Kidney (tissue), 14 donors: Measurements from ENCODE around the gene ELAVL2. TPM values are rescaled to one million over a fixed set of nuclear protein-coding genes. Genes with fewer than 3 reads are reported as not detected.

Experiments used
- DNase-seq, 5 donors: peaks; one replicate each; pipeline ENCODE4 v3.0.0-alpha.2; 2013 to 2020
- FAIRE-seq: peaks from 2 replicates; lab custom pipeline; 2012; peaks lifted over from hg19 to GRCh38; lab: Jason Lieb, UNC
- H3K27ac ChIP-seq, 2 donors: one replicate each; pipeline ENCODE4 v1.7.0; 2013; ENCODE audit warnings: low read depth in 2 of 2, low read length in 2 of 2, inconsistent platforms in 1 of 2
- H3K27me3 ChIP-seq: one replicate; pipeline ENCODE4 v1.7.1; 2013; ENCODE audit warnings: low read length, inconsistent platforms; ENCODE audit not compliant: control insufficient read depth, insufficient read depth
- H3K36me3 ChIP-seq, 3 donors: one replicate each; pipeline versions ENCODE4 v1.7.0 to v1.7.1; 2013; ENCODE audit warnings: low read length in 3 of 3, control low read depth in 1 of 3, inconsistent platforms in 1 of 3; ENCODE audit not compliant: insufficient read depth in 3 of 3, control insufficient read depth in 2 of 3
- H3K4me1 ChIP-seq, 3 donors: one replicate each; pipeline versions ENCODE4 v1.7.0 to v1.7.1; 2013; ENCODE audit warnings: low read length in 3 of 3, inconsistent platforms in 1 of 3, low read depth in 1 of 3; ENCODE audit not compliant: control insufficient read depth in 2 of 3, insufficient read depth in 2 of 3
- H3K4me3 ChIP-seq, 3 donors: one replicate each; pipeline versions ENCODE4 v1.7.0 to v1.8.1; 2013; ENCODE audit warnings: low read length in 3 of 3, control low read depth in 1 of 3, inconsistent platforms in 1 of 3
- H3K9ac ChIP-seq, 3 donors: one replicate each; pipeline versions ENCODE4 v1.7.0 to v1.7.1; 2013; ENCODE audit warnings: low read length in 3 of 3, control low read depth in 1 of 3, inconsistent platforms in 1 of 3
- H3K9me3 ChIP-seq, 3 donors: one replicate each; pipeline versions ENCODE4 v1.7.0 to v1.7.1; 2013; ENCODE audit warnings: low read length in 3 of 3, control low read depth in 1 of 3, inconsistent platforms in 1 of 3; ENCODE audit not compliant: control insufficient read depth in 2 of 3, insufficient read depth in 1 of 3
- CTCF ChIP-seq: IDR thresholded peaks from 3 replicates; pipeline ENCODE4 v1.5.1; 2012; ENCODE audit warnings: mild to moderate bottlenecking, moderate library complexity, borderline replicate concordance; ENCODE audit not compliant: insufficient read depth; ENCODE audit errors: extremely low read depth
- intact Hi-C: fragments of 100-400 bp; cut with DNase I; formaldehyde crosslinking; loops from one replicate; pipeline ENCODE4 v1.11.1; 2022
- polyA plus RNA-seq: library from polyadenylated mRNA; stranded (reverse); fragments of 350-450 nt; fragmentation: Illumina TruSeq; extraction: RNeasy Lipid Tissue Mini Kit (QIAGEN cat#74804); gene quantifications from one replicate; pipeline ENCODE4 v1.2.3, GENCODE V29; 2014; ENCODE audit warnings: low read depth, low replicate concordance; ENCODE audit not compliant: insufficient read depth
- total RNA-seq: library from RNA; stranded (reverse); fragmentation: NEBNext Ultra II Directional; extraction: Animal tissue kit (Norgen Biotek cat#: 25700); gene quantifications from one replicate; pipeline ENCODE4 v1.2.1, GENCODE V29; 2021
- donor health status: control.
- donor health status: control.
- donor health status: control.
- donor health status: control.
- donor health status: control.
- donor health status: DM: yes; HTN: yes; CAD: no.
- donor health status: Normal renal cell carcinoma (clear cell type).

ELAVL2 gene
- total and polyA plus RNA-seq, 2 donors from 2014 or later, result 0.19 to 0.35 TPM

GRCh38 chr9:23764219-23764618 lies 61.8 kb downstream of the ELAVL2 start:
- H3K9ac ChIP-seq, result no peak overlapping the region
- H3K27me3 ChIP-seq, result no peaks in the 10 kb centered on the region
- no peaks in the 10 kb centered on the region for H3K9me3 ChIP-seq
- intact Hi-C loops, result no loop called here
- no peak overlapping the region for H3K27ac ChIP-seq
- DNase-seq (no peak), FAIRE-seq (no peak)
- H3K36me3 ChIP-seq, result no peaks in the 10 kb centered on the region
- no peak overlapping the region for H3K4me3 ChIP-seq
- TF ChIP-seq CTCF, result no peak
- H3K4me1 ChIP-seq, result no peaks in the 10 kb centered on the region

DNA sequence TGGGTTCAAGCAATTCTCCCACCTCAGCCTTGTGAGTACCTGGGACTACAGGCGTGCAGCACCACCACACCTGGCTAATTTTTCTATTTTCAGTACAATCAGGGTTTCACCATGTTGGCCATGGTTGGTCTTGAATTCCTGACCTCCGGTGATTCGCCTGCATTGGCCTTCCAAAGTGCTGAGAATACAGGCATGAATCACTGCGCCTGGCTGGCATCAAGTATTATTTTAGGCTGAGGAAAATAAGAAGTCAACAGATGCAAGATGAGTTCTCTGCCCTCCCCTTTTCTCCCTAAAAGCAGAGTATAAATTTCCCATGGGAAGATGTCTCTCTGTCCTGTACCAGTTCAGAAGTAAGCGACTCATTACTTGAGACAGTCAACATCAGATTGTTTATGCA lies 71.5 kb downstream of the ELAVL2 start:
- no peaks in the 10 kb centered on the region for H3K27me3 ChIP-seq
- H3K36me3 ChIP-seq, result no peaks in the 10 kb centered on the region
- H3K4me3 ChIP-seq, result no peak overlapping the region
- no peak for DNase-seq
- no peak overlapping the region for H3K27ac ChIP-seq
- H3K9ac ChIP-seq, result no peak overlapping the region
- H3K9me3 ChIP-seq, result no peaks in the 10 kb centered on the region
- H3K4me1 ChIP-seq, result no peaks in the 10 kb centered on the region
- intact Hi-C loops, result no loop called here
- TF ChIP-seq CTCF, result no peak
- FAIRE-seq, result no peak

GRCh38 chr9:23752859-23753258 lies 73.2 kb downstream of the ELAVL2 start:
- H3K4me3 ChIP-seq, result no peak overlapping the region
- DNase-seq, result no peak
- no peak for FAIRE-seq
- no peaks in the 10 kb centered on the region for H3K9me3 ChIP-seq
- no peak for TF ChIP-seq CTCF
- no peaks in the 10 kb centered on the region for H3K4me1 ChIP-seq
- no peak overlapping the region for H3K27ac ChIP-seq
- intact Hi-C loops, result no loop called here
- H3K27me3 ChIP-seq, result no peaks in the 10 kb centered on the region
- H3K36me3 ChIP-seq, result no peaks in the 10 kb centered on the region
- no peak overlapping the region for H3K9ac ChIP-seq

GRCh38 chr9:23751633-23752032 lies 74.4 kb downstream of the ELAVL2 start:
- FAIRE-seq (no peak), DNase-seq (no peak)
- no peak for TF ChIP-seq CTCF
- H3K27me3 ChIP-seq, result no peaks in the 10 kb centered on the region
- H3K9me3 ChIP-seq, result no peaks in the 10 kb centered on the region
- H3K36me3 ChIP-seq, result no peaks in the 10 kb centered on the region
- H3K4me1 ChIP-seq, result no peaks in the 10 kb centered on the region
- no peak overlapping the region for H3K4me3 ChIP-seq
- intact Hi-C loops, result no loop called here
- no peak overlapping the region for H3K27ac ChIP-seq
- no peak overlapping the region for H3K9ac ChIP-seq
